HepG2 (cell line): Measurements from ENCODE around the gene FHL5. TPM values are rescaled to one million over a fixed set of nuclear protein-coding genes. Genes with fewer than 3 reads are reported as not detected.

Source experiments
- ATAC-seq: fragments of 200-7000 bp; cut with Tn5 transposase; 3 replicates; pipeline ENCODE4 v1.9.1; 2020; ENCODE audit warnings: mild to moderate bottlenecking, moderate library complexity
- BruUV-seq: library from RNA; stranded (reverse); fragments of 400-500 nt; replicated peaks from 2 replicates; lab custom pipeline; 2021; lab: Mats Ljungman, UMichigan
- CTCF ChIA-PET: fragments of 300-600 bp; formaldehyde crosslinking; extraction: SDS; loops from one replicate; lab custom pipeline; 2021; ENCODE audit warnings: low total read pairs, inconsistent platforms, low intra/inter-chr PET ratio; lab: Yijun Ruan, JAX
- POLR2A ChIA-PET: fragments of 350-600 bp; sonication (Branson Sonifier 250); formaldehyde crosslinking; loops from one replicate; lab custom pipeline; 2020; ENCODE audit warnings: antibody characterized with exemption, inconsistent platforms; lab: Yijun Ruan, JAX
- DNase-seq: peaks from one replicate; pipeline ENCODE4 v3.0.0-alpha.2; 2015; ENCODE audit warnings: low spot score
- FAIRE-seq: peaks from 3 replicates; lab custom pipeline; 2011; peaks lifted over from hg19 to GRCh38; lab: Jason Lieb, UNC
- H2AFZ ChIP-seq: one replicate; pipeline ENCODE4 v1.6.1; 2011; ENCODE audit warnings: low read length, inconsistent platforms
- H3K27ac ChIP-seq: fragments of 300-600 bp; 3 replicates; pipeline ENCODE4 v1.8.0; 2011; ENCODE audit warnings: mixed run types, mild to moderate bottlenecking, mixed read lengths, low read length, inconsistent platforms; ENCODE audit not compliant: insufficient read depth; ENCODE audit errors: extremely low read length
- H3K27me3 ChIP-seq, 2 experiments: fragments of 200-600 bp in 1 of 2; 2 replicates in 1 of 2; 3 replicates in 1 of 2; pipeline versions ENCODE4 v1.6.0 to v1.8.0; 2011; ENCODE audit warnings: low read length in 2 of 2, mild to moderate bottlenecking in 2 of 2, moderate library complexity in 2 of 2, inconsistent platforms in 1 of 2; ENCODE audit not compliant: insufficient read depth in 2 of 2, control insufficient read depth in 1 of 2
- H3K36me3 ChIP-seq, 2 experiments: fragments of 200-600 bp in 1 of 2; replicated peaks in 1 of 2; 2 replicates in 1 of 2; 3 replicates in 1 of 2; pipeline versions ENCODE4 v1.5.1 to v1.8.0; 2011; ENCODE audit warnings: low read length in 2 of 2, inconsistent platforms in 1 of 2; ENCODE audit not compliant: insufficient read depth in 2 of 2, control insufficient read depth in 1 of 2
- H3K4me1 ChIP-seq: 2 replicates; pipeline ENCODE4 v1.5.1; 2012; ENCODE audit warnings: low read length, inconsistent platforms; ENCODE audit not compliant: insufficient read depth
- H3K4me2 ChIP-seq: 2 replicates; pipeline ENCODE4 v1.6.0; 2011; ENCODE audit warnings: low read depth, low read length, inconsistent platforms
- H3K4me3 ChIP-seq, 3 experiments: fragments of 200-600 bp in 1 of 3; sonication (generic), shearing (Covaris generic) in 1 of 3; replicated peaks in 1 of 3; 2 replicates each; pipeline ENCODE4 v1.5.1; 2011 to 2016; ENCODE audit warnings: low read length in 3 of 3, inconsistent platforms in 2 of 3, low read depth in 2 of 3, mild to moderate bottlenecking in 2 of 3, control low read depth in 1 of 3, mixed read lengths in 1 of 3; ENCODE audit not compliant: insufficient read depth in 1 of 3
- H3K79me2 ChIP-seq: one replicate; pipeline ENCODE4 v1.6.1; 2011; ENCODE audit warnings: low read length, inconsistent platforms; ENCODE audit not compliant: insufficient read depth
- H3K9ac ChIP-seq: 2 replicates; pipeline ENCODE4 v1.6.0; 2011; ENCODE audit warnings: mild to moderate bottlenecking, low read depth, low read length, inconsistent platforms; ENCODE audit not compliant: insufficient read depth
- H3K9me3 ChIP-seq: 2 replicates; pipeline ENCODE4 v1.5.1; 2012; ENCODE audit warnings: mild to moderate bottlenecking, low read length
- H4K20me1 ChIP-seq: 2 replicates; pipeline ENCODE4 v1.6.0; 2011; ENCODE audit warnings: inconsistent platforms, mild to moderate bottlenecking, low read length, moderate library complexity; ENCODE audit not compliant: insufficient read depth
- EED ChIP-seq: sonication (generic); formaldehyde crosslinking; IDR thresholded peaks from 2 replicates; pipeline ENCODE4 v1.5.0; 2020; ENCODE audit warnings: mild to moderate bottlenecking, missing genetic modification reagents
- FOXP1 ChIP-seq, 2 experiments: fragments of 450-650 bp in 1 of 2; IDR thresholded peaks; 2 replicates each; pipeline ENCODE4 v1.6.1; 2017 to 2018; ENCODE audit warnings: antibody characterized with exemption in 1 of 2
- HMGXB4 ChIP-seq, 2 experiments: sonication (generic) in 1 of 2; formaldehyde crosslinking in 1 of 2; IDR thresholded peaks; 2 replicates each; pipeline versions ENCODE4 v1.4.0 to v1.6.1; 2018 to 2020; ENCODE audit warnings: missing genetic modification reagents in 2 of 2, borderline replicate concordance in 1 of 2, low read depth in 1 of 2, mild to moderate bottlenecking in 1 of 2, missing biosample characterization in 1 of 2
- KLF9 ChIP-seq: IDR thresholded peaks from 2 replicates; pipeline ENCODE4 v1.6.1; 2016; ENCODE audit warnings: low read depth
- MIXL1 ChIP-seq: IDR thresholded peaks from 2 replicates; pipeline ENCODE4 v1.6.1; 2016
- MZF1 ChIP-seq: sonication (generic); formaldehyde crosslinking; IDR thresholded peaks from 2 replicates; pipeline ENCODE4 v1.8.1; 2023; ENCODE audit warnings: mild to moderate bottlenecking, missing genetic modification reagents, borderline replicate concordance
- NFE2 ChIP-seq: sonication (generic); formaldehyde crosslinking; IDR thresholded peaks from 2 replicates; pipeline ENCODE4 v1.4.0; 2020; ENCODE audit warnings: missing genetic modification reagents
- NR3C1 ChIP-seq: sonication (generic); formaldehyde crosslinking; IDR thresholded peaks from 2 replicates; pipeline ENCODE4 v1.4.0; 2020; ENCODE audit warnings: missing genetic modification reagents
- PHF5A ChIP-seq: IDR thresholded peaks from one replicate; pipeline ENCODE4 v1.6.1; 2018; ENCODE audit warnings: low read depth, missing genetic modification reagents; ENCODE audit not compliant: unreplicated experiment
- POGZ ChIP-seq: sonication (generic); formaldehyde crosslinking; IDR thresholded peaks from 2 replicates; pipeline ENCODE4 v1.4.0; 2020; ENCODE audit warnings: mild to moderate bottlenecking, missing genetic modification reagents
- SALL1 ChIP-seq: sonication (generic); formaldehyde crosslinking; IDR thresholded peaks from 2 replicates; pipeline ENCODE4 v1.8.0; 2022; ENCODE audit warnings: mild to moderate bottlenecking, missing genetic modification reagents
- TFDP1 ChIP-seq: IDR thresholded peaks from 2 replicates; pipeline ENCODE4 v1.6.1; 2016; ENCODE audit warnings: missing compliant biosample characterization, missing genetic modification reagents, borderline replicate concordance
- ZBTB44 ChIP-seq: sonication (generic); formaldehyde crosslinking; IDR thresholded peaks from 2 replicates; pipeline ENCODE4 v1.4.0; 2020; ENCODE audit warnings: missing genetic modification reagents
- ZNF296 ChIP-seq: sonication (generic); formaldehyde crosslinking; conservative IDR thresholded peaks from 2 replicates; pipeline ENCODE4 v1.5.0; 2020; ENCODE audit warnings: mild to moderate bottlenecking, missing genetic modification reagents
- ZNF546 ChIP-seq: sonication (generic); formaldehyde crosslinking; conservative IDR thresholded peaks from 2 replicates; pipeline ENCODE4 v1.8.1; 2023; ENCODE audit warnings: mild to moderate bottlenecking, missing genetic modification reagents
- ZNF687 ChIP-seq: sonication (generic); formaldehyde crosslinking; IDR thresholded peaks from 2 replicates; pipeline ENCODE4 v1.5.1; 2020; ENCODE audit warnings: mild to moderate bottlenecking, missing genetic modification reagents, moderate library complexity
- ZNF816 ChIP-seq: sonication (generic); formaldehyde crosslinking; IDR thresholded peaks from 2 replicates; pipeline ENCODE4 v1.8.0; 2022; ENCODE audit warnings: missing genetic modification reagents, mild to moderate bottlenecking, borderline replicate concordance
- in situ Hi-C: cut with HindIII; loops from 2 replicates; pipeline ENCODE4 v1.10.0; 2017; ENCODE audit warnings: low pct_unique_long_range_greater_than_20kb; ENCODE audit not compliant: extremely low pct_ligation_motif_present
- intact Hi-C: fragments of 100-400 bp; cut with micrococcal nuclease; formaldehyde crosslinking; loops from one replicate; pipeline ENCODE4 v1.10.0; 2022; ENCODE audit not compliant: unreplicated experiment
- polyA plus RNA-seq, 8 experiments: library from polyadenylated mRNA; depleted of rRNA in 3 of 8; stranded (reverse) in 7 of 8; unstranded in 1 of 8; fragments of >200 nt; fragmentation: Illumina TruSeq in 4 of 8; extraction: Trizol in 4 of 8; gene quantifications; 2 replicates each; pipeline versions ENCODE4 v1.2.1 to v1.2.3, GENCODE V29; 2011 to 2016; ENCODE audit warnings: low read depth in 4 of 8, missing spikeins in 1 of 8, mixed read lengths in 1 of 8; ENCODE audit not compliant: insufficient read depth in 1 of 8
- total RNA-seq, 5 experiments: library from RNA; depleted of rRNA; stranded (reverse); fragments of >200 nt; fragmentation: Illumina TruSeq; extraction: Trizol; gene quantifications; 2 replicates each; pipeline ENCODE4 v1.2.3, GENCODE V29; 2016; ENCODE audit warnings: low read depth in 1 of 5

FHL5 gene
- total and polyA plus RNA-seq, 2 of the 13 experiments (the other 11 are each of a cell fraction or from before 2014, with no cell fraction given), result not detected

GRCh38 chr6:96571551-96571950 lies 8.6 kb downstream of the FHL5 start:
- no peak for TF ChIP-seq NFE2 (CRISPR knock-in tag)
- no peak for TF ChIP-seq ZBTB44 (CRISPR knock-in tag)
- TF ChIP-seq EED (CRISPR knock-in tag), result no peak
- no peak for TF ChIP-seq ZNF816
- no peak for TF ChIP-seq PHF5A
- TF ChIP-seq HMGXB4 (CRISPR knock-in tag; IDR thresholded peaks at IDR 0.05; ENCODE audit: borderline replicate concordance in 1 of 2, low read depth in 1 of 2), result no peak
- no peak for TF ChIP-seq ZNF296
- no peak for TF ChIP-seq ZNF546
- no peak for TF ChIP-seq MZF1 (CRISPR knock-in tag)
- TF ChIP-seq MIXL1, result no peak
- TF ChIP-seq SALL1 (CRISPR knock-in tag), result no peak
- no peak for TF ChIP-seq ZNF687 (CRISPR knock-in tag)
- TF ChIP-seq TFDP1 (CRISPR knock-in tag), result no peak
- TF ChIP-seq FOXP1 (IDR thresholded peaks at IDR 0.05), result no peak
- no peak for TF ChIP-seq FOXP1 (CRISPR knock-in tag; IDR thresholded peaks at IDR 0.05)
- no peak for TF ChIP-seq NR3C1
- TF ChIP-seq POGZ (CRISPR knock-in tag), result no peak
- no peak for TF ChIP-seq KLF9 (CRISPR knock-in tag)
- Histone ChIP-seq H3K27ac (no peak overlapping the region), H3K9ac (no peak overlapping the region), H3K4me3 (no peak overlapping the region), H3K36me3 (no peaks in the 10 kb centered on the region), H3K9me3 (peaks cover 23% of the 10 kb centered on the region), H2AFZ (no peak overlapping the region), H3K4me1 (no peaks in the 10 kb centered on the region), H4K20me1 (no peaks in the 10 kb centered on the region), H3K4me2 (no peak overlapping the region), H3K79me2 (no peaks in the 10 kb centered on the region), H3K27me3 (no peaks in the 10 kb centered on the region; a peak in 1 of 5 replicates)
- in situ Hi-C loops, result no loop called here
- no peak for ATAC-seq
- intact Hi-C loops, result no loop called here
- DNase-seq, result no peak
- POLR2A ChIA-PET, result no interaction called here
- no peak for FAIRE-seq
- CTCF ChIA-PET, result no interaction called here
- BruUV-seq, result no TSS peak
